ENCODE results near the gene RASEF. TPM values are rescaled to one million over a fixed set of nuclear protein-coding genes. Genes with fewer than 3 reads are reported as not detected.

The RASEF gene
- total RNA-seq, 1 experiment from 2014 or later = 2.2 TPM

- H2BK120ac ChIP-seq (ENCODE audit: low read depth, low read length, poor library complexity, severe bottlenecking) = no peak overlapping the region
- no peaks in the 10 kb centered on the region for H3K9me3 ChIP-seq (ENCODE audit: control insufficient read depth, low read depth, low read length)
- Mint-ChIP-seq H3K9me3 (no peaks in the 10 kb centered on the region; a peak in 2 of 5 replicates), H3K36me3 (ENCODE audit: insufficient read depth in 1 of 3, low read depth in 3 of 3) (no peaks in the 10 kb centered on the region; a peak in 1 of 7 replicates), H3K4me1 (peaks cover 18 to 22% of the 10 kb centered on the region in 2 experiments), H3K27me3 (ENCODE audit: low read depth) (peaks cover 67% of the 10 kb centered on the region), H3K4me3 (peak overlapping the region; percentile 69 to 86), H3K27ac (peak overlapping the region in 1 of 3 experiments; percentile 65; a peak in 1 of 7 replicates)
- no peaks in the 10 kb centered on the region for H3K79me1 ChIP-seq (ENCODE audit: insufficient read depth, low read depth, low read length, poor library complexity, severe bottlenecking)
- H4K91ac ChIP-seq (ENCODE audit: insufficient read length, low read depth, low read length) = no peak overlapping the region
- no peak overlapping the region for H3K9ac ChIP-seq (ENCODE audit: extremely low read depth, insufficient read length, low read length)
- H3K4me1 ChIP-seq (ENCODE audit: insufficient read depth, low read length) = no peaks in the 10 kb centered on the region
- no peak overlapping the region for H2BK20ac ChIP-seq (ENCODE audit: low read depth, low read length, poor library complexity, severe bottlenecking)
- H3K23me2 ChIP-seq (ENCODE audit: insufficient read length, low read depth, low read length, poor library complexity, severe bottlenecking) = peaks cover 15% of the 10 kb centered on the region
- no peak overlapping the region for H2AK5ac ChIP-seq (ENCODE audit: insufficient read length, low read length)
- TF ChIP-seq CTCF (conservative IDR thresholded peaks at IDR 0.05) = no peak
- peak; percentile 65 for DNase-seq
- H3K27ac ChIP-seq (ENCODE audit: insufficient read length, low read depth, low read length) = no peak overlapping the region
- WGBS (ENCODE audit: extremely low coverage, insufficient read length, low lambda C conversion rate) = no CpG with 5 or more reads among the region's 53 CpGs
- no peak overlapping the region for H4K5ac ChIP-seq (ENCODE audit: insufficient read length, low read depth, low read length)
- H4K8ac ChIP-seq (replicated peaks; ENCODE audit: insufficient read length, low read depth, low read length) = no peak overlapping the region
- no peaks in the 10 kb centered on the region for H4K20me1 ChIP-seq (ENCODE audit: control insufficient read depth, insufficient read depth, insufficient read length)
- H3K56ac ChIP-seq (ENCODE audit: insufficient read length, low read depth, low read length) = no peak overlapping the region
- peak overlapping the region; percentile 81 for H3K14ac ChIP-seq (ENCODE audit: insufficient read depth, low read length)
- no peak overlapping the region for H2BK15ac ChIP-seq (ENCODE audit: low read depth, low read length)
- no peak overlapping the region for H2BK5ac ChIP-seq (ENCODE audit: insufficient read length, low read length)
- H2AFZ ChIP-seq (ENCODE audit: low read length) = no peak overlapping the region
- peak overlapping the region; percentile 3 for H3K18ac ChIP-seq (ENCODE audit: insufficient read length, low read depth, low read length)
- H3K79me2 ChIP-seq (ENCODE audit: insufficient read depth, low read length) = no peaks in the 10 kb centered on the region
- no peak overlapping the region for H3K23ac ChIP-seq (ENCODE audit: insufficient read length, low read depth, low read length)
- peak overlapping the region; percentile 77 for H3K4me2 ChIP-seq (ENCODE audit: insufficient read depth, insufficient read length, low read length)
- no peak overlapping the region for H3T11ph ChIP-seq (ENCODE audit: low read length)
- no peak overlapping the region for H2BK12ac ChIP-seq (ENCODE audit: insufficient read length, low read depth, low read length)
- H3K27me3 ChIP-seq (ENCODE audit: insufficient read depth, low read length) = peaks cover 10% of the 10 kb centered on the region; the same call in 1 of the 2 replicates
- no peak overlapping the region for H3K4ac ChIP-seq (ENCODE audit: low read depth, low read length)
Observed at GRCh38 chr9:83061990-83062650, 822 bp downstream of the RASEF start.

Measured in H9 (cell line).